GM19023 (cell line): ENCODE measurements around the gene ANXA2.

ENCODE experiments used
- ATAC-seq: cut with Tn5 transposase; IDR thresholded peaks from one replicate; pipeline ENCODE4 v1.9.1; 2021; ENCODE audit warnings: mild to moderate bottlenecking, moderate library complexity; ENCODE audit not compliant: unreplicated experiment

The ANXA2 gene

GRCh38 chr15:60390871-60391501 lies 6.8 kb downstream of the ANXA2 start:
- no peak for ATAC-seq

GRCh38 chr15:60390231-60390630 lies 7.6 kb downstream of the ANXA2 start:
- no peak for ATAC-seq

DNA sequence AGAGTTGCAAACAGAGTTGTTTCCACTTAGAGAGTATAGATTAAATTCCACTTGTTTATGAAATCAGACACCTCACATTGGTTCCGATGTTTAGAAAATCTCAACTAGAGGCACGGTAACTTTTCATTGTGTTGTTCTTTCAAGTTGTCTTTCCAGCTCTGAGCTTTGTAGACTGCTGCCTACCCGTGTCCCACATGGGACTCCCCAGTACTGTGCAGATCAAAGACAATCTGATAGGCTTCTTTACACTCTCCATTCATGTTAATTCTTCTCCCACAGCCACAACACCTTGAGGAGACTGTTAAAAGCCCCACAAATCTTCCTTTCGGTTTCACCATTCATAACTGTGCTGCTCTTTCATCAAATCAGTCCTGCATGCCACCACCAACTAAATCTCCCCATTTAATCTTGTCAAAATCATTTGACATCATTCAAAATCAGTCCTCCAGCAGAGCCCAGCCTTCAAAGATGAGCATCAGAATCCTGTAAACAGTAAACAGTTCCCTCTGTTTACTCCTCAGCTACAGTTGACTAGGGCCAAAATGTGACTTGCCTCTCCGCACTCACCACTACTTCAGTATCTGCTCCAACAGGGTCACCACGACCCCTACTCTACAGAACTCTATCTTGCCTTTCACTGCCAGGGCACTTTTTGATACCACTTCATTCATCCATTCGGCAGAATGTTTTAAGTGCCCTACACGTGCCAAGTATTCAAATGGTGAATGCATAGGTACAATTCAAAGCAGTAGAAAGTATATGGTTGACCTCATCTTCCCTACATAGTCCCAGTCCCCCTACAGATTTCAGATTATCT lies 8.3 kb downstream of the ANXA2 start:
- peak; percentile 79 for ATAC-seq

GRCh38 chr15:60387321-60387720 lies 10.5 kb downstream of the ANXA2 start:
- ATAC-seq: no peak

DNA sequence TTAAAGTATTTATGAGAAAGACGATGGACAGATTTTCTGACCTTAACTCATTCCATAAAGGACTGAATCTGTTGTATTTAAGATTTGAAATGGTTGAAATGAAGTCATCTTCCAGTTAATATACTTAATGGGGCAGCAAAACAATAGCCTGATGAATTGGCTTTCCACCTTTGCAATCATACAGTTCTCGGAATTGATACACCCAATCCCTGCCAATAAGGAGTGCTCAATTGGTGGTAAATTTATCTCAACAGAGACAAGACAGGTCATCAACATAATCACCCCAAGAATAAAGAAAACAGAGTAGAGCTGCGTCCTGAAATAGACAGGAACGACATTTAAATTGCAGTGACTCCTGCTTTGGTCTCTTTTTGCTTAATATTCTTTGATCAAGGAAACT lies 11.2 kb downstream of the ANXA2 start:
- no peak for ATAC-seq

GRCh38 chr15:60385620-60386552 lies 11.9 kb downstream of the ANXA2 start:
- ATAC-seq: no peak

GRCh38 chr15:60384526-60385126 lies 13.2 kb downstream of the ANXA2 start:
- no peak for ATAC-seq

GRCh38 chr15:60384053-60384452 lies 13.7 kb downstream of the ANXA2 start:
- ATAC-seq: no peak

DNA sequence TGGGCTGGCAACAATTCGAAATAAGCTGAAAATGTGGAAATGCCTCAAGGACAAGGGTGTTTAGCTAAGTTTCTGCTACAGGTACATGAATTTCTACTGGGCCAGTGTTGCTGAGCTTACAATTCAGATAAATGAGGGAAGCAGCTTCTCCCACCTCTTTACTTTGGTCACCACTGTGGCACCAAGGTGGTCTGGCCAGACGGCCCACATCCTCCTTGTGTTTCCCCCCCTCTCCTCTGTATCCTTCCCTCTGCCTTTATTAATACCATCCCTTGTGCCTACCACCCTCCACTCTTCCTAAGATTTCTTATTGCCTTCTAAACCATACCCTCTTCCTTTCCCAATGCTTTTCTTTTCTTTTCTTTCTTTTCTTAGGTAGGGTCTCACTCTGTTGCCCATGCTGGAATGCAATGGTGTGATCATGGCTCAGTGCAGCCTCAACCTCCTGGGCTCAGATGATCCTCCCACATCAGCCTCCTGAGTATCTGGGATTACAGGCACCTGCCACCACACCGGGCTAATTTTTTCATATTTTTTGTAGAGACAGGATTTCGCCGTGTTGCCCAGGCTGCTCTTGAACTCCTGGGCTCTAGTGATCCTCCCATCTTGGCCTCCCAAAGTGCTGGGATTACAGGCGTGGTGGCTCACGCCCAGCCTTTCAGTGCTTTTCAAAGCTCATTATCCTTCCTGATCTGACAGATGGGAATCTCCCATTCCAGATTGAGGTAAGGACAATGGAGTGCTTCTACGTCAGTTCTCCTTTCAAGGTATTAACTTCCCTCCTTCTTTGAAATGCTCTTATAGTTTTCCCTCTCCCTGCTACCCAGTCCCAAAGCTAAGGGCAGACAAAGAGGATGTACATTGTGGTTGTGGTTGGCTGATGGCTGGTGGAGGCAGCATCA lies 14.8 kb downstream of the ANXA2 start:
- ATAC-seq: no peak

- no peak for ATAC-seq
These were observed 16.5 kb downstream of the ANXA2 start for GRCh38 chr15:60381148-60381788.

- ATAC-seq: no peak
These were observed 18.1 kb downstream of the ANXA2 start for GRCh38 chr15:60379525-60380274.

GRCh38 chr15:60379185-60379524 lies 18.6 kb downstream of the ANXA2 start:
- no peak for ATAC-seq

GRCh38 chr15:60376677-60377095 lies 21.1 kb downstream of the ANXA2 start:
- ATAC-seq: no peak

DNA sequence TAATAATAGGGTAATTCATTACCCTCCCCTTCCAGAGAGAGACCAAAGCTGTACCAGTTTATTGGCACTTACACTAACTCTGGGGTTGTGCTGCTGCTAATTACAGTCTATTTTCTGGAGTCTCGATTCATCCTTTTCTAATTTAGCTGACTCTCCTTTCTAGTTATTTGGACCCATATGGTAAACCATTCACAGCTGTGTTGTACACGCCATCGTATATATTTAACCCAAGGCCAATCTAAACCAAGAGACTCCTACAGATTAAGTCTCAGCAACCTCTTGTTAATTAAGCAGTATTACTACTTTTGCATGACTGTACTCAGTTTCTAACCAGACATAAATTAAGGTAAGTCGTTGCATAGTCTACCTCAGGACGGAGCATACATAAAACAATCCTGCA lies 22.5 kb downstream of the ANXA2 start:
- no peak for ATAC-seq

DNA sequence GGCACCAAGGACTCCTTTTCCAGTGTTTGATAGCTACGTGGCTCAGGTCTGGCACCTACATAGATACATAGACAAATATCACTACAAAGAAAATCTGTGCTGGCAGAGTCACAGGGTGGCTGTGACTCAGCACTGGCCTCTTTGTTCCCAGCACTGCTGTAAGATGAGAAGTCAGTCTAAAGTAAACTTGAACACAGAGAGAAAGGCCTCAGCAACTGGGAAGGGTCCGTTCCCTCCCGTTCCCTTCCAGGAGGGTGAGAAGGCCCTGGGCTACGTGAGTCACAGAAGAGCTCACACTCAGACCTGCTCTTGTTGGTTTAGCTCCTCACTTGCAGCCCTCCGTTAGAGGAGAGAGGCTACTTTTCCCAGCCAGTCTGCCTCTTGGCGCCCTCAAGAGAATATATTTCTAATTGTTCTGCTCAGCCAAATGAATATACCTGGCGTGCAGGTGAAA lies 23.1 kb downstream of the ANXA2 start:
- ATAC-seq: no peak

DNA sequence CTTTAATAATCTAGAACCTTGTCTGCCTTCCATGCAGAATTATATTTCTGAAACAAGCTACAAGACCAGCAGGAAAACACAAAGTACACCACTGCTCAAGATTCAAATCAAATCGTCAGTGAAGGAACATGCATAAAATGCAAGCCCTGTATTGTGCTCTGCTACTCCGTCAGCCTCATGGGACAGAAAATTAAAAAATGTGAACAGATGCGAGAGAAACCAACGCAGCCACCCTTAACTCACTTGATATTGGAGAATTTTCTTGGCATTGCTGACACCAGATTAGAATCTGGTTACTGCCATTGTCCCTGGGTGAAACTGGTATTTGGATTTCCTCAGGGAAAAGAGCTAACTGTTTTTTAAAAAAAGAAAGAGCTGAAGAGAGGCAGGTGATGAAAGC lies 23.6 kb downstream of the ANXA2 start:
- ATAC-seq: no peak

GRCh38 chr15:60373745-60374144 lies 24.0 kb downstream of the ANXA2 start:
- ATAC-seq: no peak

GRCh38 chr15:60373327-60373726 lies 24.5 kb downstream of the ANXA2 start:
- no peak for ATAC-seq

GRCh38 chr15:60372756-60373155 lies 25.0 kb downstream of the ANXA2 start:
- no peak for ATAC-seq
